Right forelimb (tissue), 1 donor: Measurements from ENCODE around the gene BTN1A1.
"Not testable (repeated sequence)": the region's sequence is repeated elsewhere in the genome, so short reads cannot be mapped to it uniquely, and the experiment has no call there.

Source experiments
- DNase-seq: peaks from one replicate; pipeline ENCODE4 v3.0.0-alpha.2; 2018

BTN1A1 gene

GRCh38 chr6:26500102-26500501, at the start of gene BTN1A1:
TSS of gene BTN1A1 (plus strand) at chr6:26500303. CDS start at chr6:26501287, 984 bp downstream.
- DNase-seq: no peak

- DNase-seq: no peak
Measured at GRCh38 chr6:26452631-26453235, 47.4 kb upstream of the BTN1A1 start.

DNA sequence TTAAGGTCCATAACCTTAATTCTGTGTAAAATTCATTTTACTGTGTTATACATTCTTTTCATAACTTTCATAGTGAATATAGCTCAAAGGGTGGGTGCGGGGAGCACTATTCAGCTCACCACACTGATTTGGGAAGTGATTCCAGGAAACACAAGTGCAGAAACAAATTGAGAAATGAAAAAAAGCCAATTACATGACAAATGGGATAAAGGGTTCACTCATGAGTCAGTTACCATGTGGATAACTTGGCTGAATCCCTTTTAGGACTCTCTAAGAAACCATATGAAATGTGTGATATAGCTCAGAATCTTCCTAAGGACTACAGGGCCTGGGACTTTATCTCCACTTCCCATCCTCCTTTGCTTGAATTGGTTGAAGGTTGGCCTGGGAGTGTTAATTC, 45.5 kb upstream of the BTN1A1 start:
- DNase-seq: no peak

DNA sequence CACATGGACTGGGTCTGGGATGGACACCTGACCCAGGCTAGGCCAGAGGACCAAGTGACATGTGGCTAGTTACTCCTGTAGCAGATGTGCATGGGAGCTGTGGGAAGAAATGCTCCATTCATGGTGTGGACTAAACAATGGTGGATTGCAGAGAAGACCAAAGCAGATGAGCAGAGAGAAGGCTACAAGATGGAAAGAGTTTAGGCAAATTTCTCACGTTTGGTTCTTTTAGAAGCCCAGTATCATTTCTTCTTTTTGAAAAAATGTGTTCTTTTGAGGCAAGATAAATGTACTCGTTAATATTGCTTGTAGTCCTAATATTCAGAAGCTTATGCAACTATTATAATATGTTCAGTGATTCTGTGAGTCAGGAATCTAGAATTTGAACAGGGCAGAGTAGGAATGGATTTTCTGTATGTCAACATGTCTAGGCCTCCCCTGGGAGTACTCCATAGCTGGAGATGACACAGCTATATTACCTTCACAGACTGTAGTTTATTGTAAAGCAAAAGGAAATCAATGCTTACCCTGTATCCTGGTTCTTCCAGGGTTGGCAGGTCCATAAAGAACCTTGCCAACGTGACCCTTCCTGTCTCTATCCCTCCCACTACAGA, 44.6 kb upstream of the BTN1A1 start:
- no peak for DNase-seq

GRCh38 chr6:26457264-26457805, 42.8 kb upstream of the BTN1A1 start:
- peak; percentile 82 for DNase-seq

DNA sequence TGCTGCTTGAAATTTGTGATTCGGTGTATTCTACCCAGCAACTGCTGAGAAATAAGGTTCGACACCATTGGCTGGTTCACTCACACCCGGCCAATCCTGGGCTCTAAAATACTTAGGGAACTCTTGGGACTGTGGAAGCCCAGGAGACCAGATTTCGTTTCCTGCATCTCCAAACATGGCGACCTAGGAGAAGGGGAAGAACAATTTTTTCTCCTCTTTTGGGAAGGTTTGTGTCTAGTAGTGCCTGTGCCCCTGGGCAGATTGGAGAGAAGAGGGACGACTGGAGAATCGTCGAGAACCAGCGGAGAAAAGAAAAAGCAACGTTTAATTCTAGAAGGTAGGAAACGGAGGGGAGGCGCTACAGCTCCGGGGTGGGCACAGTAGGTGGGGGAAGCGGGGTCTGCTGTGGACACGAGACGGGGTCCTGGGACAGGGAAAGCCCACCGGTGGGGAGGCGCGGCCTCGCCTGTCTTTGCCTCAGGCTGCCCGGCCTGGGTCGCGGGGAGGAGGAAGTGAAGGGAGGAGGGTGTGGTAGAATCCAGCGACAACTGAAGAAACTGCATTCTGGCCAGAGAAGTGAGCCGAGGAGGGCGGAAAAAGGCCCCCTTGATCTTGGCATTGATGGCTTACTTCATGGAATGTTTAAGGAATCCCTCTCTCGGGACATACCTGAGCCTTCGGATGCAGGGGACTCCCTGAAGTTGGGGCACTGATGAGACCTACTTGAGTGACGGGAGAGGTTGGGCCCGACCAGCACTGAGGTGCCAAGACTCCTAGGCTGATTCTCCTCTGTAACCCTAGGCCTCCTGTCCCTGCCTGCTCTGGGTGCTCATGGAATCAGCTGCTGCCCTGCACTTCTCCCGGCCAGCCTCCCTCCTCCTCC, 42.1 kb upstream of the BTN1A1 start, which contains the start of gene BTN2A1:
Gene BTN2A1, plus strand, starts transcription at position 150 of the 883 bp plus-strand sequence. Its CDS starts 682 bp downstream, at position 832.
- DNase-seq: peak; percentile 86

- DNase-seq: no peak
Measured at GRCh38 chr6:26459023-26459810, 40.9 kb upstream of the BTN1A1 start.

- not testable (repeated sequence) for DNase-seq
Measured at GRCh38 chr6:26461353-26461752, 38.8 kb upstream of the BTN1A1 start.

- DNase-seq: no peak
Measured at GRCh38 chr6:26464014-26464413, 36.1 kb upstream of the BTN1A1 start.

DNA sequence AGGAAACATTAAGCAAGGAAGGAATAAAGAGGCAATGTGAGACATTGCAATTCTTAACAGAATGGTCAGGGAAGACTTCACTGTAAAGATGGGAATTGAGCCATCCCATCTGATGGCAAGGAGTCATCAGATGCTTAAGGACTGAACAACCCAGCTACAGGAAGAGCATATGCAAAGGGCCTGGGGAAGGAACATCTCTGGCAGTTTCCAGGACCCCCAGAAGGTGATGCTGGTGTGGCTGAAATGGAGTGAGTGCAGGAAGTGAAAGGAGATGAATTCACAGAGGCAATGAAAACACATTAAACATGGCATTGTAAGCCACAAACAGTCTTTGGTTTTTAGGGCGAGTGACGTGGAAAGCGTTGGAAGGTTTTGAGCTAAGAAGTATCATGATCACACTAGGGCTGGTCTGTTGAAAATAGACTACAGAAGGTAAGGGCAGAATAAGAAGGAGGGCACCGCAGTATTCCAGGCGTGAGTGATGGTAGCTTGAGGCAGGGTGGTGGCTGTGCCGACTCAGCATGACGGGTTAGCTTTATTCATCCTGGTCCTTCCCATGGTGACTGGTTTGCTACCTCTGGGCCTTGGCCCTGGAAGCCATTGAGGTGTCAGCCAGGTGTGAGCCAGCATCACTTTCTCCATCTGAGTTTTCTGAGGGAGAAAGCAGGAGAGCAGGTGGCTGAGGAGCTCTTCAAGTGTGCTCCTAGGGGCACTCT, 35.5 kb upstream of the BTN1A1 start:
- DNase-seq: no peak

- DNase-seq: no peak
Measured at GRCh38 chr6:26465776-26466175, 34.3 kb upstream of the BTN1A1 start.

GRCh38 chr6:26468829-26469228, 31.3 kb upstream of the BTN1A1 start:
- no peak for DNase-seq

DNA sequence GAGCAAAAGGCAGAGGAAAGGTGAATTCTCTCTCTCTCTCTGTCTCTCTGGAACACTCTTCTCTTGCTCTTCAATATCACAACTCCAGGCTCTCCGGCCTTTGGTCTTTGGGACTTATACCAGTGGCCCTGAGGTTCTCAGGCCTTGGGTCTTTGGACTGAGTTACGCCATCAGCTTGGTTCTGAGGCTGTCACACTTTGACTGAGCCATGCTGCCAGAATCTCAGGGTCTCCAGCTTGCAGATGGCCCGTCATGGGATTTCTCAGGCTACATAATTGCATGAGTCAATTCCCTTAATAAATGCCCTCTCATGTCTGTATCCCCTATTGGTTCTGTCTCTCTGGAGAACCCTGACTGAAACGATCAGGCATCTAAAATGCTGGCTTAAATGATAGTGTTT, 29.5 kb upstream of the BTN1A1 start:
- no peak for DNase-seq

DNA sequence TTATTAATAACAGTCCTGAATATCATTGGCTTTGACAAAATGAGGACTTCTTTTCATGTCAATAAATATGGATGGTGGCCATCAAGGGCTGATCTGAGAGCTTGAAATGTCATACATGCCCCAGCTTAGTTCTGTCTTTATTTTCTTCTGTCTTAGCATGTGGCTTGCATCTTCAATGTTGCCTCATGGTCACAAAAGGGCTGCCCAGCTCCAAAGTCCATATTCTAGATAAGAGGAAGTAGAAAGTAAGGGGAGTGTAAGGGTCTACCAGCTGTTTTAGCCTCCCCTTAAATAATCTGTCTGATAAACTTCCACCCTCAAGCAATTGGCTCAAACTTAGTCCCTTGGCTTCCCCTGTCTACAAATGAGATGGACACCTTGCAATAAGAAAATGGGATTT, 28.1 kb upstream of the BTN1A1 start:
- DNase-seq: no peak

DNA sequence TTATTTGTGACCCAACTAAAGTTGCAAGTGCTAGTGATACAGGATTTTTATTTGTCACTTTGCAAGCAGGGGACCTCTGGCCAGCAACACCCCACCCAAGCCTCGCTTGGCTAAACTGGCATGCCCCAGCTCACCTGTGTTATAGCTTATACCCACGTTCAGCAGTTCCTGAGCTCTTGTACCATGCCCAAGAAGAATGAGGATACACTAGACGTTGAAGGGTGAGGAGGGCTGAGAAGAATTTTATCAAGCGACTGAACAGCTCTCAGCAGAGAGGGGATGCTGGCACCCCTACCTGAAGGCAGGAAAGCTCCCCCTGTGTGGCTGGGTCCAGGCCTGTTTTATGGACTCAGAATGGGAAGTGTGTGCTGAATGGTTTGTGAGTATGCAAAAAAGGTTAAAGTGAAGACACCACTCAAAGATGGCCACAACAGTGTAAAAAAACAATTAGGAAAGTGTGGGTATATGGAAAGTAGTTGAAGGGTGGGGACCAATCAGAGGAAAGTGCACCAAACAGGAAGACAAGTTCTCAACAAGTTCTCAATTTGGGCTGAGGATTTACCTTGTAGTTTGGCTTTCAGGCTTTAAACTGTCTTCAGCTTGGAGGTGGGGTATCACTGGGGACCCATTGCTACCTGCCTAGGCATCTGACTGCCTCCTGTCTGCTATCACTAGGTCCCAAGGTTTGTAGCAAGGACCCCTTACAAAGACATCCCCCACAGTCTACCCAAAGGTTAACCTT, 27.4 kb upstream of the BTN1A1 start:
- DNase-seq: no peak

GRCh38 chr6:26473429-26473757, 26.7 kb upstream of the BTN1A1 start:
- DNase-seq: no peak

- DNase-seq: peak; percentile 84
Measured at GRCh38 chr6:26473758-26474438, 26.2 kb upstream of the BTN1A1 start.

GRCh38 chr6:26474439-26474881, 25.6 kb upstream of the BTN1A1 start:
- DNase-seq: no peak

DNA sequence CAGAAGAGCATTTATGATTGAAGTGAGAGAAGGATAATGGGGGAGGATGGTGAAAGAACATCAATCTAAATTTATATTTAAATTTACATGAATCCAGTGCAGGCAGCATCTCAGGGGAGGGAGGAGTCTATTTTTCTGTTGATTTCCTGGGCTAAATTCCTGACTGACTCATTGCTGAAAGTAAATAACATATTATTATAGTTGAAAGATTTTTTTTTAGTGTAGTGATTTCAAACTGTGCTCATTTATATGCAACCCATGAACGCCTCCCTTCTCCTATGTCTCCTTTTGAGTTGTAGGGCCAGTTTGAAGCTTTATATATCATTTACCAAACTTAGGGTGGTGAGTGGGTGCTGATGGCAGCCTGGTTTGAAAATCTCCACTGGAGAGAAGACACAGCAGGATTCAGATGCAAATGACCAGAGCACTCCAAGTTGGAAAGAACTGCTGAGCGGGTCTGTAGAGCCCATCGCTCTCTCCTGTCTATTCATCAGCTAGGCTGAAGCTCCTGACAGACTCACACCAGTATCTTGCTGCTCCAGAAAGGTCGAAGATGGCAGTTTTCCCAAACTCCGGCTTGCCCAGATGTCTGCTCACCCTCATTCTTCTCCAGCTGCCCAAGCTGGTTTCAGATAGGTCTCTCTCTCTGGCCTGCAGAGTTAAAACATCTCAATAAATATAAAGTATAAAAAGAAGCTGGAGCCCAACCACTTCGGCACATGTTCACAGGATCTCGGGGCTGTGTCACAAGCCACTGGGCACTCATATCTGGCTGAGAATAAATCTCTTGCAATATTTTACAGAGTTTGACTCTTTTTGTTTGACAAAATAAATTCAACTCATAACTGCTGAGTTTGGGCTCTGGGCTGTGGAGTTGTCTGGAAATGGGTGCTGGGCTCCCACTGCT, 24.0 kb upstream of the BTN1A1 start:
- no peak for DNase-seq

DNA sequence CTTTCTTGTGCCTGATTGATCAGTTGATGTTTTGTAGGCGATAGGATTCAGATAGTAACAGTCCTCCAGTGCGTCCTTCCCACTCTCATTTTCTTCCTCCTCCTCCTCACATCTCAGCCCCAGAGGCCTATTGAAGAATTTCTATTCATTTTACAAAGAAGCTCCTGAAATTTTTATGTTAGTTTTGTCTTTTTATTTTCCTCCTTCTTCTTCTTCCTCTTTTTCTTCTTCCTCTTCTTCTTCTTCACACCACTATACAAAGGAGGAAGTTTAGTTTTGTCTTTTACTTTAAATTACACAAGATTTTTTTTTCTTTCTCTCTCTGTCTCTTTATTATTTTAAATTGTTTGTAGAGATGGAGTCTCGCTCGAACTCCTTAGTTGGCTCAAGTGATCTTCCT, 23.2 kb upstream of the BTN1A1 start:
- DNase-seq: no peak
